ENCODE results near the gene MCEMP1. TPM values are rescaled to one million over a fixed set of nuclear protein-coding genes. Genes with fewer than 3 reads are reported as not detected.

Gene MCEMP1
- total RNA-seq, 2 donors from 2014 or later, result not detected

GRCh38 chr19:7661744-7662538 is 14.9 kb upstream of the MCEMP1 start:
- Histone ChIP-seq H3K9me3 (ENCODE audit: control insufficient read depth, low read length) (no peaks in the 10 kb centered on the region), H3K9ac (ENCODE audit: extremely low read depth, low read length, poor library complexity, severe bottlenecking) (no peak overlapping the region), H3K36me3 (ENCODE audit: control insufficient read depth, insufficient read depth, low read length) (no peaks in the 10 kb centered on the region), H3K27me3 (ENCODE audit: control insufficient read depth, insufficient read depth, low read length, poor library complexity, severe bottlenecking) (peaks cover 11% of the 10 kb centered on the region), H3K27ac (ENCODE audit: low read depth, low read length) (no peak overlapping the region), H3K4me3 (ENCODE audit: low read length) (no peak overlapping the region), H3K4me1 (ENCODE audit: control insufficient read depth, insufficient read depth, low read length) (no peaks in the 10 kb centered on the region)
- Mint-ChIP-seq H3K4me3 (no peak overlapping the region), H3K27me3 (ENCODE audit: insufficient read depth) (peaks cover 39% of the 10 kb centered on the region), H3K9me3 (no peaks in the 10 kb centered on the region), H3K27ac (no peak overlapping the region), H3K4me1 (no peaks in the 10 kb centered on the region), H3K36me3 (ENCODE audit: low read depth) (no peaks in the 10 kb centered on the region)
- WGBS, 2 experiments (ENCODE audit: insufficient coverage in 1 of 2, insufficient read length in 1 of 2), result 76 to 80% methylated on average over 4 to 8 of the region's 8 CpGs
- no peak for DNase-seq
- no peak for TF ChIP-seq CTCF (conservative IDR thresholded peaks at IDR 0.05)

GRCh38 chr19:7662657-7663056 is 14.2 kb upstream of the MCEMP1 start:
- H3K4me1 Mint-ChIP-seq, result no peaks in the 10 kb centered on the region
- H3K27me3 Mint-ChIP-seq (ENCODE audit: insufficient read depth), result peaks cover 43% of the 10 kb centered on the region
- H3K4me1 ChIP-seq (ENCODE audit: control insufficient read depth, insufficient read depth, low read length), result no peaks in the 10 kb centered on the region
- TF ChIP-seq CTCF (conservative IDR thresholded peaks at IDR 0.05), result no peak
- no peak overlapping the region for H3K4me3 ChIP-seq (ENCODE audit: low read length)
- peaks cover 14% of the 10 kb centered on the region for H3K27me3 ChIP-seq (ENCODE audit: control insufficient read depth, insufficient read depth, low read length, poor library complexity, severe bottlenecking)
- H3K27ac ChIP-seq (ENCODE audit: low read depth, low read length), result no peak overlapping the region
- no peaks in the 10 kb centered on the region for H3K36me3 ChIP-seq (ENCODE audit: control insufficient read depth, insufficient read depth, low read length)
- H3K36me3 Mint-ChIP-seq (ENCODE audit: low read depth), result no peaks in the 10 kb centered on the region
- H3K9me3 ChIP-seq (ENCODE audit: control insufficient read depth, low read length), result no peaks in the 10 kb centered on the region
- no peaks in the 10 kb centered on the region for H3K9me3 Mint-ChIP-seq
- H3K9ac ChIP-seq (ENCODE audit: extremely low read depth, low read length, poor library complexity, severe bottlenecking), result no peak overlapping the region
- no peak for DNase-seq
- H3K4me3 Mint-ChIP-seq, result no peak overlapping the region
- no peak overlapping the region for H3K27ac Mint-ChIP-seq
- WGBS, 2 experiments (ENCODE audit: insufficient coverage in 1 of 2, insufficient read length in 1 of 2), result 85 to 95% methylated on average over 9 to 14 of the region's 14 CpGs

GRCh38 chr19:7663706-7664105 is 13.2 kb upstream of the MCEMP1 start:
- Histone ChIP-seq H3K36me3 (ENCODE audit: control insufficient read depth, insufficient read depth, low read length) (no peaks in the 10 kb centered on the region), H3K4me3 (ENCODE audit: low read length) (no peak overlapping the region), H3K4me1 (ENCODE audit: control insufficient read depth, insufficient read depth, low read length) (no peaks in the 10 kb centered on the region), H3K27me3 (ENCODE audit: control insufficient read depth, insufficient read depth, low read length, poor library complexity, severe bottlenecking) (peaks cover 22% of the 10 kb centered on the region), H3K9me3 (ENCODE audit: control insufficient read depth, low read length) (no peaks in the 10 kb centered on the region), H3K27ac (ENCODE audit: low read depth, low read length) (no peak overlapping the region), H3K9ac (ENCODE audit: extremely low read depth, low read length, poor library complexity, severe bottlenecking) (no peak overlapping the region)
- WGBS, 2 experiments (ENCODE audit: insufficient coverage in 1 of 2, insufficient read length in 1 of 2), result 88 to 91% methylated on average over 3 to 7 of the region's 7 CpGs
- Mint-ChIP-seq H3K27ac (no peak overlapping the region), H3K27me3 (ENCODE audit: insufficient read depth) (peaks cover 45% of the 10 kb centered on the region), H3K4me3 (no peak overlapping the region), H3K9me3 (no peaks in the 10 kb centered on the region), H3K36me3 (ENCODE audit: low read depth) (no peaks in the 10 kb centered on the region), H3K4me1 (no peaks in the 10 kb centered on the region)
- DNase-seq, result no peak
- TF ChIP-seq CTCF (conservative IDR thresholded peaks at IDR 0.05), result no peak
